Gastrocnemius medialis (tissue), 4 donors: ENCODE measurements around the gene SCP2. TPM values are rescaled to one million over a fixed set of nuclear protein-coding genes. Genes with fewer than 3 reads are reported as not detected.

Experiments used
- ATAC-seq, 2 donors: fragments of 150-250 bp; one replicate each; pipeline ENCODE4 v1.9.1; 2016
- DNase-seq, 2 donors: peaks; one replicate each; pipeline ENCODE4 v3.0.0-alpha.2; 2019
- H3K27ac ChIP-seq, 4 donors: fragments of 200-600 bp; sonication (generic); 1 replicate in 1 of 4; 2 replicates in 3 of 4; pipeline ENCODE4 v1.5.1; 2016 to 2018; ENCODE audit warnings: mild to moderate bottlenecking in 2 of 4, moderate library complexity in 1 of 4
- H3K27me3 ChIP-seq, 3 donors: fragments of 200-600 bp; sonication (generic) in 2 of 3; 1 replicate in 1 of 3; 2 replicates in 2 of 3; pipeline versions ENCODE4 v1.5.1 to v1.6.0; 2016 to 2019; ENCODE audit warnings: mild to moderate bottlenecking in 1 of 3, moderate library complexity in 1 of 3
- H3K36me3 ChIP-seq, 2 donors: fragments of 200-600 bp; sonication (generic) in 1 of 2; one replicate each; pipeline ENCODE4 v1.5.1; 2017 to 2018
- H3K4me1 ChIP-seq, 2 donors: fragments of 200-600 bp; sonication (generic) in 1 of 2; one replicate each; pipeline ENCODE4 v1.5.1; 2016 to 2017; ENCODE audit warnings: mild to moderate bottlenecking in 2 of 2
- H3K4me3 ChIP-seq, 4 donors: fragments of 200-600 bp; sonication (generic) in 3 of 4; 1 replicate in 1 of 4; 2 replicates in 3 of 4; pipeline ENCODE4 v1.5.1; 2016 to 2019; ENCODE audit warnings: mild to moderate bottlenecking in 2 of 4
- H3K9me3 ChIP-seq, 3 donors: fragments of 200-600 bp; sonication (generic) in 2 of 3; 1 replicate in 1 of 3; 2 replicates in 2 of 3; pipeline ENCODE4 v1.5.1; 2016 to 2019
- POLR2A ChIP-seq, 2 donors: fragments of 450-650 bp; IDR thresholded peaks; one replicate each; pipeline ENCODE4 v1.6.1; 2017; ENCODE audit warnings: antibody characterized with exemption in 2 of 2, mild to moderate bottlenecking in 2 of 2, moderate library complexity in 2 of 2
- in situ Hi-C, 4 donors: fragments of 200-750 bp; cut with MboI; loops; one replicate each; pipeline versions ENCODE4 v1.15.0 to v1.8.0; 2017; ENCODE audit warnings: low sequenced_read_pairs in 4 of 4
- intact Hi-C: fragments of 100-400 bp; cut with DNase I; formaldehyde crosslinking; loops from one replicate; pipeline ENCODE4 v1.15.1; 2023; ENCODE audit warnings: low total_unique reads
- microRNA counts, 2 donors: library from miRNA; unstranded; fragments of <30 nt; microRNA quantifications; one replicate each; lab custom pipeline; 2016
- microRNA-seq, 2 donors: library from miRNA; unstranded; fragments of <30 nt; microRNA quantifications; one replicate each; pipeline ENCODE4, GENCODE V29; 2016; ENCODE audit warnings: borderline replicate concordance in 2 of 2
- total RNA-seq, 4 donors: library from RNA; depleted of rRNA; stranded (reverse); fragments of >200 nt; gene quantifications; one replicate each; pipeline versions ENCODE4 v1.1.0 to v1.2.3, GENCODE V29; 2016
- TF ChIP-seq, protein P1 (sequence below), 5 experiments: fragments of 450-650 bp in 3 of 5; fragments of 200-600 bp in 2 of 5; sonication (generic) in 2 of 5; IDR thresholded peaks in 4 of 5; conservative IDR thresholded peaks in 1 of 5; 1 replicate in 4 of 5; 2 replicates in 1 of 5; pipeline ENCODE4 v1.5.1; 2016 to 2019; ENCODE audit warnings: antibody characterized with exemption in 5 of 5, mild to moderate bottlenecking in 3 of 5, moderate library complexity in 3 of 5

Gene SCP2
- total RNA-seq, 4 donors from 2014 or later: 44.6 to 75.4 (median 61.1) TPM

GRCh38 chr1:53094533-53094919, 167.4 kb downstream of the SCP2 start:
- DNase-seq (no peak), ATAC-seq (no peak)
- Histone ChIP-seq H3K27me3 (no peaks in the 10 kb centered on the region), H3K9me3 (no peaks in the 10 kb centered on the region), H3K4me1 (no peaks in the 10 kb centered on the region), H3K27ac (no peak overlapping the region), H3K36me3 (no peaks in the 10 kb centered on the region), H3K4me3 (no peak overlapping the region)
- no peak for TF ChIP-seq POLR2A (IDR thresholded peaks at IDR 0.05)
- TF ChIP-seq, protein P1, sequence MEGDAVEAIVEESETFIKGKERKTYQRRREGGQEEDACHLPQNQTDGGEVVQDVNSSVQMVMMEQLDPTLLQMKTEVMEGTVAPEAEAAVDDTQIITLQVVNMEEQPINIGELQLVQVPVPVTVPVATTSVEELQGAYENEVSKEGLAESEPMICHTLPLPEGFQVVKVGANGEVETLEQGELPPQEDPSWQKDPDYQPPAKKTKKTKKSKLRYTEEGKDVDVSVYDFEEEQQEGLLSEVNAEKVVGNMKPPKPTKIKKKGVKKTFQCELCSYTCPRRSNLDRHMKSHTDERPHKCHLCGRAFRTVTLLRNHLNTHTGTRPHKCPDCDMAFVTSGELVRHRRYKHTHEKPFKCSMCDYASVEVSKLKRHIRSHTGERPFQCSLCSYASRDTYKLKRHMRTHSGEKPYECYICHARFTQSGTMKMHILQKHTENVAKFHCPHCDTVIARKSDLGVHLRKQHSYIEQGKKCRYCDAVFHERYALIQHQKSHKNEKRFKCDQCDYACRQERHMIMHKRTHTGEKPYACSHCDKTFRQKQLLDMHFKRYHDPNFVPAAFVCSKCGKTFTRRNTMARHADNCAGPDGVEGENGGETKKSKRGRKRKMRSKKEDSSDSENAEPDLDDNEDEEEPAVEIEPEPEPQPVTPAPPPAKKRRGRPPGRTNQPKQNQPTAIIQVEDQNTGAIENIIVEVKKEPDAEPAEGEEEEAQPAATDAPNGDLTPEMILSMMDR (IDR thresholded peaks at IDR 0.05 in 4 of 5, conservative IDR thresholded peaks at IDR 0.05 in 1 of 5): no peak
- intact Hi-C loops (no loop called here), in situ Hi-C loops (no loop called here)

MicroRNA genes within 50 kb of the gene (microRNA counts, 767-probe panel; counts per million panel counts)
- microRNA hsa-miR-1273f (lab: Ali Mortazavi, UCI) (356 to 448 counts per million in 2 donors), microRNA hsa-miR-1273g-5p (lab: Ali Mortazavi, UCI) (356 to 448 counts per million in 2 donors)

Small RNA genes within 50 kb of the gene (microRNA-seq; reads per million reads assigned to microRNA genes)
- gene MIR1273F (0 reads per million in 2 donors), gene MIR1273G (0 reads per million in 2 donors), gene MIR5095 (0 reads per million in 2 donors)

Other genes with a start within 250 kb of the SCP2 start
- 10 to 100 TPM; 18.7 to 22.3 (median 20.1) TPM for gene COA7, start 228.9 kb upstream of the SCP2 start, total RNA-seq
- 100 to 1,000 TPM; 136 to 248 (median 194) TPM for gene ZYG11B, start 200.8 kb upstream of the SCP2 start, total RNA-seq
- gene ZYG11A, start 84.5 kb upstream of the SCP2 start, total RNA-seq: not detected
- 10 to 100 TPM; 15.9 to 49.4 (median 28.2) TPM for gene ECHDC2, start 5.5 kb upstream of the SCP2 start, total RNA-seq
- 10 to 100 TPM; 10.2 to 15.9 (median 13.0) TPM for gene PODN, start 134.9 kb downstream of the SCP2 start, total RNA-seq
- 1 to 10 TPM in 1 of 4 donors, under 1 TPM in 2, not detected in 1; 0.24 to 1.1 (median 0.25) TPM for gene SLC1A7, start 215.4 kb downstream of the SCP2 start, total RNA-seq